Lower leg skin (tissue), 4 donors: ENCODE data around the gene TUBGCP6. TPM values are rescaled to one million over a fixed set of nuclear protein-coding genes. Genes with fewer than 3 reads are reported as not detected.

Experiments used
- DNase-seq, 2 donors: peaks; one replicate each; pipeline ENCODE4 v3.0.0-alpha.2; 2019; ENCODE audit warnings: low spot score in 2 of 2
- H3K4me3 ChIP-seq: fragments of 200-600 bp; sonication (generic); 2 replicates; pipeline ENCODE4 v1.5.1; 2017; ENCODE audit warnings: mild to moderate bottlenecking, low read depth; ENCODE audit not compliant: poor library complexity, severe bottlenecking
- POLR2A ChIP-seq, 2 donors: fragments of 450-650 bp; IDR thresholded peaks; one replicate each; pipeline ENCODE4 v1.6.1; 2016 to 2017; ENCODE audit warnings: antibody characterized with exemption in 2 of 2, mild to moderate bottlenecking in 1 of 2, moderate library complexity in 1 of 2
- WGBS, 2 donors: methylation state at CpG; one replicate each; pipeline ENCODE4 v1.1.5; 2018; 5-methylcytosine and 5-hydroxymethylcytosine counted together
- intact Hi-C: fragments of 100-400 bp; cut with DNase I; formaldehyde crosslinking; loops from one replicate; pipeline ENCODE4 v1.15.0; 2023; ENCODE audit warnings: low total_unique reads
- total RNA-seq, 4 donors: library from RNA; depleted of rRNA; stranded (reverse); fragments of >200 nt; gene quantifications; one replicate each; pipeline ENCODE4 v1.1.0, GENCODE V29; 2016
- TF ChIP-seq, protein P1 (sequence below), 3 donors: fragments of 450-650 bp; IDR thresholded peaks; one replicate each; pipeline ENCODE4 v1.5.1; 2016; ENCODE audit warnings: antibody characterized with exemption in 3 of 3, mild to moderate bottlenecking in 3 of 3, moderate library complexity in 2 of 3

The TUBGCP6 gene
- total RNA-seq, 4 donors from 2014 or later: 37.1 to 67.0 (median 52.5) TPM

DNA sequence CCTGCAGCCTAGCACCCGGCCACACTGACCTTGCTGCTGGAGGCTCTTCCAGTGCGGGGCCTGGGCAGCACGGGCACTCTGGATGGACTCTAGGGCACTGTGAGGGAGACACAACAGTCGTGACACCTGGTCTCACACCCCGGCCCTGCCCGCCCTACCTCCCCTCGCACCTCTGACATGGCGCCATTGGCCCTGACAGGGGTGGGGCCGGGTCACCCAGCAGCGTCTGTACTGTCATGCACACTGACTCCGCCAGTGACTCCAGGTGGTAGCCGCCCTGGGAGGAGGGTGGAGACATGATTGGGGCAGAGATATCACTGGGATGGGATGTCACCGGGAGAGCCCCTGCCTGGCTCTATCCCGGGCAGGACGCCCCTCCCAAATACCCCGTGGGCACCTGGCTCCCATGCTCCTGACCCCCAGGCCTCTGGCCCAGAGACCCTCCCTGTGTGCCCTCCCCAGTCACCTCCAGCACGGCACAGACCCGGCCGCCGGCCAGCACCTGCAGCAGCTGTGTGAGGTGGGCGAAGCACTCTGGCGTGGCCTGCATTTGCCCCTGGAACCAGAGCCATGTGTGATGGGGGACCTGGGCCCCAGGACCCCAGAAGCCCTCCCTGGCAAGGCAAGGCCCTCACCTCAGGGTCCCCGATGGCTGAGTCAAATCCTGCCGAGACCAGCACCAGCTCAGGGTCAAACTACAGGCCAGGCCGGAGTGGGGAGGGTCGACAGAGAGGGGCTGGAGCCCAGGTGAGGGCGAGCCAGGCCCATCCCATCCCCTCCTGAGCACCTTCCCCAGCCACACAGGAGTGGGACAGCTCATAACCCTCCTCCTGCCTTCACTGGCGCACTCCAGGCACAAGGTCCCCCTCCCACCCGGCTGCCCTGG is 3.6 kb upstream of the TUBGCP6 start:
- H3K4me3 ChIP-seq: no peak overlapping the region
- TF ChIP-seq, protein P1, sequence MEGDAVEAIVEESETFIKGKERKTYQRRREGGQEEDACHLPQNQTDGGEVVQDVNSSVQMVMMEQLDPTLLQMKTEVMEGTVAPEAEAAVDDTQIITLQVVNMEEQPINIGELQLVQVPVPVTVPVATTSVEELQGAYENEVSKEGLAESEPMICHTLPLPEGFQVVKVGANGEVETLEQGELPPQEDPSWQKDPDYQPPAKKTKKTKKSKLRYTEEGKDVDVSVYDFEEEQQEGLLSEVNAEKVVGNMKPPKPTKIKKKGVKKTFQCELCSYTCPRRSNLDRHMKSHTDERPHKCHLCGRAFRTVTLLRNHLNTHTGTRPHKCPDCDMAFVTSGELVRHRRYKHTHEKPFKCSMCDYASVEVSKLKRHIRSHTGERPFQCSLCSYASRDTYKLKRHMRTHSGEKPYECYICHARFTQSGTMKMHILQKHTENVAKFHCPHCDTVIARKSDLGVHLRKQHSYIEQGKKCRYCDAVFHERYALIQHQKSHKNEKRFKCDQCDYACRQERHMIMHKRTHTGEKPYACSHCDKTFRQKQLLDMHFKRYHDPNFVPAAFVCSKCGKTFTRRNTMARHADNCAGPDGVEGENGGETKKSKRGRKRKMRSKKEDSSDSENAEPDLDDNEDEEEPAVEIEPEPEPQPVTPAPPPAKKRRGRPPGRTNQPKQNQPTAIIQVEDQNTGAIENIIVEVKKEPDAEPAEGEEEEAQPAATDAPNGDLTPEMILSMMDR (IDR thresholded peaks at IDR 0.05): no peak
- WGBS, 2 donors: 70 to 80% methylated on average over 16 to 25 of the region's 29 CpGs
- DNase-seq: no peak
- intact Hi-C loops: no loop called here

DNA sequence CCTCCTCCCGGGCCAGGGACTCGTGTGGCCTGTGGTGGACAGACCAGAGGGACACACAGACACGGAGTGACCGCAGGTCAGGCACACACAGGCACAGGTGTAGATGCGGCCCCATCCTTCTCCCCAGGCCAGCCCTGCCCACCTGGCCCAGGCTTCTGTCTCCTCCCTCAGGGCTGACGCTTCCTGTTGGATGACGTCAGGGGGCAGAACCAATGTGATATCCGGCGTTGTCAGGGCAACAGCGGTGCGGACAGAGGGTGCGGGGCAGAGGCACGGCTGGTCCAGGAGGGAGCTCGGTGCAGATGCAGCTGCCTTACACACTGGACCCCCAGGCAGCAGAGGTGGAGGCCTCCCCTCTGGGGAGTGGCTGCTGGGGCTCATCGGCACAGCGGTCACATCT is 2.9 kb upstream of the TUBGCP6 start:
- no peak for DNase-seq
- 10 to 26% methylated on average over 10 to 11 of the region's 16 CpGs for WGBS, 2 donors
- H3K4me3 ChIP-seq: no peak overlapping the region
- TF ChIP-seq, protein P1 (IDR thresholded peaks at IDR 0.05): no peak
- no peak for TF ChIP-seq POLR2A (IDR thresholded peaks at IDR 0.05)
- intact Hi-C loops: no loop called here

DNA sequence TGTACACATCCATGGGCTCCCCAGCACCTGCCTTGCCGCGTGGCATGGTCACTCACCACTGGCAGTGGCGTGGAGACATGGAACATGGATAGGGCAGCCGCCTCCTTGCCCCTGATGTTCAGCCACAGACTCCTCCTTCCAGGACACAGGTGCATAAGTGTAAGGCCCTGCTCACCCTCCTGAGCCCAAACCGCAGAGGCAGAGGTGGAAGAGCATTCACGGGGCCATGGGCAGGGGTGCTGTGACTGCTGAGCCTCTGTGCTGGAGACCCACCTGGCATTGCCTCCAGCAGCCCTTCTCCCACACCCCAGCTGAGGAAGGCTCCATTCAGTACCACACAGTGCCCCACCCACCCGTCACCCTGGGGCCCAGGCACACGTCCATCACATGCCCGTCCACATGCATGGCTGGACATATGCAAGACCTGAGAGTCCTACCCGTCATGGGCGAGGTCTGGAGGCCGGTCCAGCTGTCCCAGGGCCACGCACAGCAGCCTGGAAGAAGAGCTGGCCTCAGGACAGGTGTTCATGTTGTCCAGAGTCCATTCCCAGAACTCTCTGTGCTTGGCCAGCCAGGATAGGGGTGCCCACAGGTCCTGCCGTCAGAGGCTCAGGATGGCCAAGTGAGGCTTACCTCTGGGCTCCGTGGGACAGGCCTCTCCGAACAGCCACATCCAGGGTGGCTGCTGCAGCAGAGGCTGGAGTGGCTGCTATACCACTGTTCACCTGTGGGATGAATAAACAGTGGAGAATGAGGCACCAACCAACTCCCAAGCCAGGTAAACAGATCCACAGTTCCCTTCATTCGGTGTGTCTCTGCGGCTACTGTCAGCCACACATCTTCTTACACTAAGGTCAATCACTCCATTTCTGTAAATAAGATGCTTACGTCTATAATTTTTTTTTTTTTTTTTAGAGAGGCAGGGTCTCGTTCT is 1.7 kb upstream of the TUBGCP6 start:
- intact Hi-C loops: no loop called here
- H3K4me3 ChIP-seq: no peak overlapping the region
- no peak for DNase-seq
- TF ChIP-seq, protein P1 (IDR thresholded peaks at IDR 0.05): no peak
- TF ChIP-seq POLR2A (IDR thresholded peaks at IDR 0.05): no peak
- 75 to 81% methylated on average over 16 to 20 of the region's 20 CpGs for WGBS, 2 donors

- no peak for TF ChIP-seq POLR2A (IDR thresholded peaks at IDR 0.05)
- TF ChIP-seq, protein P1 (IDR thresholded peaks at IDR 0.05): no peak
- intact Hi-C loops: no loop called here
- no peak for DNase-seq
- peak overlapping the region; percentile 84 for H3K4me3 ChIP-seq
- WGBS, 2 donors: 13 to 21% methylated on average over 12 to 26 of the region's 53 CpGs
Measured at GRCh38 chr22:50245214-50246072, 620 bp upstream of the TUBGCP6 start.

DNA sequence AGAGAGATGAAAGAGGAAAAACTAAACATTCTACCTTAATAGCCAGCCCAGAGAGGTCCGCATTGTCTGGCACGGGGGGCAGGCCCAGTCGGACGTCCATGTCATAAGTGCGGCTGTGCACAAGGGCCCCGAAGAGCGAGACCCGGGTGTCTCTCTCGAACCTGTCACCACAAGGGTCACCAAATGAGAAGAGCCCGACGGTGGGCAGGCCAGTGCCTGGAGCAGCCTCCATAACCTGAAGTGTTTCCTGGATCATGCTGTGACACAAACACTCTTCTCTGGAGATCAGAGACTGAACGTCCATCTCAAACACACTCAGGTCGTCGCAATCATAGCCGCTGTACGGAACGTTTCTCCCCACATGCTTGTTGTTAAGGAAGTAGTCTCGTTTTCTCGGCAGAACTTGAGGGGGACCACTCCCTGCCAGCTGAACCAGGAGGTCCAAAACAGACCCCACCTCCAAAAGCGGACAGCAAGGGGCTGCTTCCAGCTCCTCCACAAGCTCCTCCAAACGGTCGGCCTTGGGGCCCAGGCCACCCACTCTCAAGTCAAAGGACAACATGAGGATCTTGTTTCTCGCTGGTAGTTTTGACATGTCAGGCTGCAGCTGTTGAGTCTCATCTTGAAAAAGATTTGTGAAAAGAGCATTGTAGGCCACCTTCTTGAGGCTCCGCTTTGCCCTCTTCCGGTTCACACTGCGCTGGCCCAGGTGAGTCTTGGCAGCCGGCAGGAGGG is 971 bp downstream of the TUBGCP6 start:
- intact Hi-C loops: no loop called here
- no peak for DNase-seq
- H3K4me3 ChIP-seq: peak overlapping the region; percentile 84
- TF ChIP-seq, protein P1 (IDR thresholded peaks at IDR 0.05): no peak
- TF ChIP-seq POLR2A (IDR thresholded peaks at IDR 0.05): no peak
- 19 to 23% methylated on average over 27 of the region's 27 CpGs for WGBS, 2 donors
